IMR-90 (cell line): ENCODE measurements around the gene TNRC6B.

ENCODE experiments used
- BHLHE40 ChIP-seq: fragments of 150-350 bp; IDR thresholded peaks from 2 replicates; pipeline ENCODE4 v1.6.1; 2016; ENCODE audit warnings: mild to moderate bottlenecking, low read depth, low read length
- CTCF ChIP-seq: conservative IDR thresholded peaks from 2 replicates; pipeline ENCODE4 v1.5.1; 2012; ENCODE audit warnings: mild to moderate bottlenecking, low read depth, low read length, improper control_type of control experiment
- ELK1 ChIP-seq: fragments of 150-350 bp; IDR thresholded peaks from 2 replicates; pipeline ENCODE4 v1.6.1; 2016; ENCODE audit warnings: low read depth, mild to moderate bottlenecking, low read length, moderate library complexity, borderline replicate concordance
- POLR2A ChIP-seq: IDR thresholded peaks from 2 replicates; pipeline ENCODE4 v1.6.1; 2012; ENCODE audit warnings: mild to moderate bottlenecking, low read depth, low read length

GRCh38 chr22:40346185-40347118 lies 168.7 kb downstream of the TNRC6B start, which contains the start of gene ADSL:
- TF ChIP-seq BHLHE40 (peak; percentile 97), CTCF (0 out of 2 replicates have a peak, but pooled peaks have one; percentile 19), POLR2A (peak; percentile 83), ELK1 (no peak)
